K562 (cell line): ENCODE data around the gene PLAAT3. TPM values are rescaled to one million over a fixed set of nuclear protein-coding genes. Genes with fewer than 3 reads are reported as not detected.

Source experiments
- BCLAF1 ChIP-seq, 2 experiments: fragments of 450-650 bp in 1 of 2; IDR thresholded peaks; 2 replicates each; pipeline ENCODE4 v1.6.1; 2011 to 2017; ENCODE audit warnings: low read depth in 2 of 2, antibody characterized with exemption in 1 of 2, borderline replicate concordance in 1 of 2, low read length in 1 of 2, mild to moderate bottlenecking in 1 of 2, mixed read lengths in 1 of 2; ENCODE audit not compliant: control insufficient read depth in 1 of 2
- BHLHE40 ChIP-seq: IDR thresholded peaks from 2 replicates; pipeline ENCODE4 v1.6.1; 2011; ENCODE audit warnings: low read length, improper control_type of control experiment
- CBFA2T3 ChIP-seq: fragments of 450-650 bp; IDR thresholded peaks from 2 replicates; pipeline ENCODE4 v1.6.1; 2017
- MIER1 ChIP-seq: fragments of 450-650 bp; IDR thresholded peaks from 2 replicates; pipeline ENCODE4 v1.6.1; 2016; ENCODE audit warnings: antibody characterized with exemption, mild to moderate bottlenecking, low read depth
- REST ChIP-seq, 2 experiments: fragments of 450-650 bp; formaldehyde crosslinking in 1 of 2; IDR thresholded peaks; 2 replicates each; pipeline versions ENCODE4 v1.4.0 to v1.6.1; 2014 to 2020; ENCODE audit warnings: mild to moderate bottlenecking in 2 of 2, borderline replicate concordance in 1 of 2, low read depth in 1 of 2
- SMC3 ChIP-seq: conservative IDR thresholded peaks from 2 replicates; pipeline ENCODE4 v1.6.1; 2011; ENCODE audit warnings: low read depth, low read length, improper control_type of control experiment; ENCODE audit not compliant: insufficient read depth
- ZKSCAN1 ChIP-seq: fragments of 150-350 bp; IDR thresholded peaks from 2 replicates; pipeline ENCODE4 v1.6.1; 2016; ENCODE audit warnings: low read depth, low read length
- polyA plus RNA-seq, 8 experiments: library from polyadenylated mRNA; depleted of rRNA in 4 of 8; stranded (reverse) in 5 of 8; unstranded in 3 of 8; fragments of >200 nt; fragmentation: Nextera tagmentation in 2 of 8; fragmentation: Illumina TruSeq in 1 of 8; extraction: Ambion mirVana in 2 of 8; extraction: Trizol in 1 of 8; gene quantifications; 2 replicates each; pipeline versions ENCODE4 v1.2.1 to v1.2.3, GENCODE V29; 2011 to 2014; ENCODE audit warnings: inconsistent platforms in 1 of 8, missing spikeins in 1 of 8
- total RNA-seq, 7 experiments: library from RNA; depleted of rRNA in 6 of 7; stranded (reverse); fragments of >200 nt in 6 of 7; fragmentation: Illumina TruSeq in 2 of 7; extraction: Trizol in 2 of 7; gene quantifications; 2 replicates each; pipeline versions ENCODE4 v1.2.1 to v1.2.3, GENCODE V29; 2011 to 2021; ENCODE audit warnings: low replicate concordance in 1 of 7

PLAAT3 gene
- total and polyA plus RNA-seq, 9 of the 15 experiments (the other 6 are each of a cell fraction or from before 2014, with no cell fraction given) = 0.80 to 2.7 (median 1.4) TPM

GRCh38 chr11:63592975-63593395 lies 21.2 kb downstream of the PLAAT3 start (continued):
- peak; percentile 97 for TF ChIP-seq REST (IDR thresholded peaks at IDR 0.05; ENCODE audit: borderline replicate concordance)
- TF ChIP-seq REST (CRISPR knock-in tag; IDR thresholded peaks at IDR 0.05; ENCODE audit: low read depth) = peak; percentile 90
- no peak for TF ChIP-seq BHLHE40
- TF ChIP-seq CBFA2T3 = peak; percentile 38; the same call in 1 of the 2 replicates
- TF ChIP-seq SMC3 = peak; percentile 46; the same call in 1 of the 2 replicates
- peak; percentile 91 for TF ChIP-seq MIER1
- TF ChIP-seq ZKSCAN1 = peak; percentile 100
- TF ChIP-seq BCLAF1 (IDR thresholded peaks at IDR 0.05; ENCODE audit: borderline replicate concordance in 1 of 2, control insufficient read depth in 1 of 2, low read depth in 2 of 2, low read length in 1 of 2) = no peak
